ENCODE results near the gene LTBP3.

DNA sequence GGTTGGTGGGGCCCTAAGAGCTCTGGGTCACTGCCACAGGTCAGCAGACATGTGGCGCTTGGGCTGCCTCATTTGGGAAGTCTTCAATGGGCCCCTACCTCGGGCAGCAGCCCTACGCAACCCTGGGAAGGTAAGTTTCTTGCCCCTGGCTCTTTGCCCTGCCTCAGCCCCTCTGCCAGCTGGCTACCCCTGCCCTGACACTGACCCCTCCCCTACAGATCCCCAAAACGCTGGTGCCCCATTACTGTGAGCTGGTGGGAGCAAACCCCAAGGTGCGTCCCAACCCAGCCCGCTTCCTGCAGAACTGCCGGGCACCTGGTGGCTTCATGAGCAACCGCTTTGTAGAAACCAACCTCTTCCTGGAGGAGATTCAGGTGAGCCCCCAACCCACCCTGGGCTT lies 31.4 kb downstream of the LTBP3 start:
- TF ChIP-seq CTCF (conservative IDR thresholded peaks at IDR 0.05) (no peak), ZFX (IDR thresholded peaks at IDR 0.05) (no peak)

Measured in C4-2B (cell line).